Left renal pelvis (tissue), 4 donors: Measurements from ENCODE around the gene TAOK3. TPM values are rescaled to one million over a fixed set of nuclear protein-coding genes. Genes with fewer than 3 reads are reported as not detected.
"Not testable (repeated sequence)": the region's sequence is repeated elsewhere in the genome, so short reads cannot be mapped to it uniquely, and the experiment has no call there.

Experiments
- DNase-seq, 4 donors: peaks; one replicate each; pipeline ENCODE4 v3.0.0-alpha.2; 2013; ENCODE audit warnings: low read depth in 4 of 4, low spot score in 3 of 4
- polyA plus RNA-seq, 4 donors: library from polyadenylated mRNA; unstranded; fragments of 120-200 nt; gene quantifications; one replicate each; pipeline ENCODE4 v1.2.1, GENCODE V29; 2013; ENCODE audit not compliant: insufficient read length in 4 of 4

Gene TAOK3
- polyA plus RNA-seq: 10 to 100 TPM; 29.1 to 35.9 (median 32.2) TPM

GRCh38 chr12:118372541-118373495, at the start of gene TAOK3:
Gene TAOK3, minus strand, starts transcription at chr12:118372907. Its CDS starts 117,340 bp downstream, at chr12:118255567.
- DNase-seq: peak; percentile 83 to 94 (median 92)

- no peak for DNase-seq
Observed at GRCh38 chr12:118420673-118421072, 48.0 kb upstream of the TAOK3 start.

GRCh38 chr12:118418385-118419057, 45.8 kb upstream of the TAOK3 start:
- no peak for DNase-seq

GRCh38 chr12:118417942-118418341, 45.2 kb upstream of the TAOK3 start:
- DNase-seq: no peak

GRCh38 chr12:118409834-118410233, 37.1 kb upstream of the TAOK3 start:
- no peak for DNase-seq

GRCh38 chr12:118408241-118408640, 35.5 kb upstream of the TAOK3 start:
- not testable (repeated sequence) for DNase-seq

GRCh38 chr12:118404876-118405521, 32.3 kb upstream of the TAOK3 start:
- peak; percentile 8 to 29 (median 20) for DNase-seq

- no peak for DNase-seq
Observed at GRCh38 chr12:118402251-118402650, 29.5 kb upstream of the TAOK3 start.

GRCh38 chr12:118398940-118399339, 26.2 kb upstream of the TAOK3 start:
- no peak for DNase-seq

- DNase-seq: no peak
Observed at GRCh38 chr12:118398524-118398923, 25.8 kb upstream of the TAOK3 start.

GRCh38 chr12:118397708-118398440, 25.2 kb upstream of the TAOK3 start:
- no peak for DNase-seq

- DNase-seq: no peak
Observed at GRCh38 chr12:118391836-118392235, 19.1 kb upstream of the TAOK3 start.

- no peak for DNase-seq
Observed at GRCh38 chr12:118391424-118391823, 18.7 kb upstream of the TAOK3 start.

GRCh38 chr12:118377884-118378470, 5.3 kb upstream of the TAOK3 start:
- DNase-seq: no peak

GRCh38 chr12:118377021-118377883, 4.5 kb upstream of the TAOK3 start:
- no peak for DNase-seq

- DNase-seq: peak; percentile 70 to 80 (median 72)
Observed at GRCh38 chr12:118376089-118377020, 3.6 kb upstream of the TAOK3 start, which contains the start of gene SUDS3. Gene SUDS3, plus strand, starts transcription at chr12:118376555. Its CDS starts 137 bp downstream, at chr12:118376692.

GRCh38 chr12:118375348-118375747, 2.6 kb upstream of the TAOK3 start:
- no peak for DNase-seq

- no peak for DNase-seq
Observed at GRCh38 chr12:118374909-118375308, 2.2 kb upstream of the TAOK3 start.
